CD14-positive monocyte (primary cell): ENCODE results near the gene PHF12. TPM values are rescaled to one million over a fixed set of nuclear protein-coding genes. Genes with fewer than 3 reads are reported as not detected.

Experiments used
- DNase-seq, 3 donors: peaks; one replicate each; pipeline ENCODE4 v3.0.0-alpha.2; 2011 to 2022
- H2AFZ ChIP-seq: 2 replicates; pipeline ENCODE4 v1.6.0; 2012; ENCODE audit warnings: mild to moderate bottlenecking, low read depth, low read length, inconsistent platforms; ENCODE audit not compliant: insufficient read depth, poor library complexity, severe bottlenecking
- H3K27ac ChIP-seq, 2 donors: 1 replicate in 1 of 2; 2 replicates in 1 of 2; pipeline ENCODE4 v1.5.1; 2012 to 2013; ENCODE audit warnings: low read length in 2 of 2, control low read depth in 1 of 2, inconsistent platforms in 1 of 2, low read depth in 1 of 2, mild to moderate bottlenecking in 1 of 2
- H3K27me3 ChIP-seq, 2 donors: one replicate each; pipeline versions ENCODE4 v1.6.0 to v1.6.1; 2011 to 2013; ENCODE audit warnings: low read length in 2 of 2; ENCODE audit not compliant: control insufficient read depth in 2 of 2, insufficient read depth in 2 of 2
- H3K36me3 ChIP-seq, 2 donors: replicated peaks in 1 of 2; 1 replicate in 1 of 2; 2 replicates in 1 of 2; pipeline versions ENCODE4 v1.5.1 to v1.6.1; 2012 to 2013; ENCODE audit warnings: low read length in 2 of 2, control low read depth in 1 of 2, inconsistent platforms in 1 of 2, mild to moderate bottlenecking in 1 of 2; ENCODE audit not compliant: insufficient read depth in 2 of 2, control insufficient read depth in 1 of 2
- H3K4me1 ChIP-seq, 2 donors: 1 replicate in 1 of 2; 2 replicates in 1 of 2; pipeline versions ENCODE4 v1.5.1 to v1.6.1; 2012 to 2013; ENCODE audit warnings: low read length in 2 of 2, control low read depth in 1 of 2, inconsistent platforms in 1 of 2, mild to moderate bottlenecking in 1 of 2, moderate library complexity in 1 of 2; ENCODE audit not compliant: insufficient read depth in 2 of 2, control insufficient read depth in 1 of 2
- H3K4me2 ChIP-seq: replicated peaks from 2 replicates; pipeline ENCODE3; 2012; ENCODE audit warnings: low read length, moderate library complexity, mild to moderate bottlenecking; ENCODE audit not compliant: poor library complexity, severe bottlenecking; ENCODE audit errors: extremely low read depth
- H3K4me3 ChIP-seq, 3 experiments: fragments of 200-600 bp in 1 of 3; sonication (generic) in 1 of 3; replicated peaks in 1 of 3; 1 replicate in 2 of 3; 2 replicates in 1 of 3; pipeline ENCODE4 v1.5.1; 2011 to 2013; ENCODE audit warnings: low read length in 3 of 3, mild to moderate bottlenecking in 3 of 3, control low read depth in 2 of 3, low read depth in 2 of 3, inconsistent platforms in 1 of 3, moderate library complexity in 1 of 3
- H3K79me2 ChIP-seq: 2 replicates; pipeline ENCODE4 v1.6.0; 2012; ENCODE audit warnings: mild to moderate bottlenecking, control low read depth, inconsistent platforms, low read length, moderate library complexity; ENCODE audit not compliant: insufficient read depth
- H3K9ac ChIP-seq: 2 replicates; pipeline ENCODE4 v1.6.0; 2017; ENCODE audit warnings: low read length, mild to moderate bottlenecking; ENCODE audit not compliant: insufficient read depth, poor library complexity, severe bottlenecking
- H3K9me3 ChIP-seq, 2 donors: replicated peaks in 1 of 2; 1 replicate in 1 of 2; 2 replicates in 1 of 2; pipeline versions ENCODE4 v1.5.1 to v1.6.1; 2012 to 2013; ENCODE audit warnings: low read length in 2 of 2, control low read depth in 1 of 2; ENCODE audit not compliant: control insufficient read depth in 1 of 2, insufficient read depth in 1 of 2
- H4K20me1 ChIP-seq: 2 replicates; pipeline ENCODE4 v1.6.0; 2012; ENCODE audit warnings: mild to moderate bottlenecking, low read length, control low read depth, moderate library complexity; ENCODE audit not compliant: insufficient read depth
- H3K27ac Mint-ChIP-seq, 7 donors: one replicate each; pipeline ENCODE4 v1.8.0; 2020; ENCODE audit warnings: mild to moderate bottlenecking in 7 of 7, mixed read lengths in 7 of 7, moderate library complexity in 6 of 7, inconsistent platforms in 2 of 7
- H3K27me3 Mint-ChIP-seq, 3 donors: one replicate each; pipeline ENCODE4 v1.8.0; 2021 to 2022; ENCODE audit warnings: low read depth in 3 of 3, mild to moderate bottlenecking in 3 of 3, mixed read lengths in 3 of 3, moderate library complexity in 3 of 3, inconsistent platforms in 1 of 3
- H3K36me3 Mint-ChIP-seq, 2 donors: one replicate each; pipeline ENCODE4 v1.8.0; 2020; ENCODE audit warnings: mixed read lengths in 2 of 2, inconsistent platforms in 1 of 2, mild to moderate bottlenecking in 1 of 2
- H3K4me1 Mint-ChIP-seq: one replicate; pipeline ENCODE4 v1.8.0; 2020; ENCODE audit warnings: mild to moderate bottlenecking, mixed read lengths
- H3K4me3 Mint-ChIP-seq, 2 donors: one replicate each; pipeline ENCODE4 v1.8.0; 2020; ENCODE audit warnings: mild to moderate bottlenecking in 2 of 2, mixed read lengths in 2 of 2, moderate library complexity in 1 of 2
- H3K9me3 Mint-ChIP-seq, 7 donors: one replicate each; pipeline ENCODE4 v1.8.0; 2020 to 2022; ENCODE audit warnings: mixed read lengths in 7 of 7, mild to moderate bottlenecking in 6 of 7, moderate library complexity in 6 of 7, inconsistent platforms in 2 of 7
- CTCF ChIP-seq: fragments of 200-600 bp; IDR thresholded peaks from one replicate; pipeline ENCODE4 v1.8.0; 2022; ENCODE audit warnings: antibody characterized with exemption, mild to moderate bottlenecking
- WGBS: methylation state at CpG from one replicate; pipeline ENCODE4 v1.1.5; 2013; ENCODE audit warnings: missing lambda C conversion rate; ENCODE audit not compliant: insufficient coverage; 5-methylcytosine and 5-hydroxymethylcytosine counted together
- intact Hi-C, 2 donors: fragments of 100-400 bp; cut with micrococcal nuclease; formaldehyde crosslinking; loops; one replicate each; pipeline versions ENCODE4 v1.15.0 to v1.15.1; 2023
- polyA plus RNA-seq, 3 donors: library from polyadenylated mRNA; depleted of rRNA in 1 of 3; unstranded in 2 of 3; stranded (reverse) in 1 of 3; fragments of 300-500 nt in 2 of 3; fragments of >200 nt in 1 of 3; fragmentation: Illumina TruSeq in 2 of 3; gene quantifications; 1 replicate in 2 of 3; 2 replicates in 1 of 3; pipeline ENCODE4 v1.2.3, GENCODE V29; 2012 to 2021

Gene PHF12
- polyA plus RNA-seq, 3 donors = 1.4 to 62.5 (median 2.5) TPM

DNA sequence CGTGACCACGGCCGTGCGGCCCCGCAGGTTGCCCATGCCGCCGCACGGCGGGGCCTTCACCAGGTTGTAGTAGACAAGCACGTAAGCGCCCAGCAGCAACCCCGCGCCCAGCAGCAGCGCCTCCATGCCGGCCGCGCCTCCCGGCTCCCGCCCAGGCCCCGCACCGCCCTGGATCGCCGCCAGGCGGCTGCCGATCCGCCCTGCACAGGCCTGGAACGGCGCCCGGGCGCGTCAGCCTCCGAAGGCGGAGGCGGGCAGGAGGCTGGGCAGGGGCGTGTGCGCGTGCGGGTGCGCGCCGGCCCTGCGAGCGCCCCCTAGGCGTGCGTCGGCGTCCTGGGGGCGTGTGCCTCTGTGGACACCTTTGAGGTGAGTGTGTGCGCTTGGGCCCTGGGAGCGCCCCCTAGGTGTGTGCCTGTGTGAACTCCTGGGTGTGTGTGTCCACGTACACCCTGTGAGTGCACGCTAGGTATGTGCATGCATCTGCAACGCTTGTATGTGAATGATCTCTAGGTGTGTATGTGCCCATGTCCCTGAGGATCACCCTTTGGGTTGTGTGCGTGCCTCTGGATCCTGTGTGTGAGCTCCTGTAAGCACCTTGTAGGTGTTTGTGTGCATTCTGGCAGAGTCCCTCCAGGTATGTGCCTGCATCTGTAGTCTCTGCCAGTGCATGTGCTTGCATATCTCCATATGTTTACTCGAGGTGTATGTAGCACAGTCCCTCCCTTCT is 48.3 kb downstream of the PHF12 start, which contains the start of gene DHRS13:
Gene DHRS13 (minus strand): TSS at position 261 of the 727 bp plus-strand sequence. CDS start 135 bp downstream, at position 126.
- Histone ChIP-seq H3K4me2 (peak within 1 kb of the TSS; percentile 98), H3K9me3 (no peaks in the 10 kb centered on the region), H4K20me1 (peaks cover 27% of the 10 kb centered on the region), H3K27me3 (no peaks in the 10 kb centered on the region), H3K4me1 (peaks cover 22 to 31% of the 10 kb centered on the region in 2 donors), H2AFZ (peak within 1 kb of the TSS; percentile 97), H3K36me3 (peaks cover 23 to 25% of the 10 kb centered on the region in 2 donors), H3K4me3 (peak within 1 kb of the TSS; percentile 53 to 88 (median 63)), H3K79me2 (peaks cover 21% of the 10 kb centered on the region), H3K27ac (peak within 1 kb of the TSS in 1 of 2 donors; percentile 67), H3K9ac (peak within 1 kb of the TSS; percentile 71)
- Mint-ChIP-seq H3K4me3 (peak within 1 kb of the TSS; percentile 90 to 96), H3K9me3 (peaks cover 0 to 2% (median 0%) of the 10 kb centered on the region in 7 donors), H3K27ac (peak within 1 kb of the TSS; percentile 56 to 79 (median 64)), H3K36me3 (peaks cover 29 to 30% of the 10 kb centered on the region in 2 donors), H3K27me3 (peaks cover 1 to 10% (median 2%) of the 10 kb centered on the region in 3 donors), H3K4me1 (peaks cover 26% of the 10 kb centered on the region)
- intact Hi-C loops = loop anchor here (2.0 to 10.0 kb wide), 3 partner anchors 48 to 212 kb away; partner anchors contain the start of gene PHF12 (in 2 of the 2)
- peak; percentile 88 to 93 (median 89) for DNase-seq
- WGBS = 1% methylated on average over 54 of the region's 55 CpGs
- peak; percentile 99 for TF ChIP-seq CTCF

DNA sequence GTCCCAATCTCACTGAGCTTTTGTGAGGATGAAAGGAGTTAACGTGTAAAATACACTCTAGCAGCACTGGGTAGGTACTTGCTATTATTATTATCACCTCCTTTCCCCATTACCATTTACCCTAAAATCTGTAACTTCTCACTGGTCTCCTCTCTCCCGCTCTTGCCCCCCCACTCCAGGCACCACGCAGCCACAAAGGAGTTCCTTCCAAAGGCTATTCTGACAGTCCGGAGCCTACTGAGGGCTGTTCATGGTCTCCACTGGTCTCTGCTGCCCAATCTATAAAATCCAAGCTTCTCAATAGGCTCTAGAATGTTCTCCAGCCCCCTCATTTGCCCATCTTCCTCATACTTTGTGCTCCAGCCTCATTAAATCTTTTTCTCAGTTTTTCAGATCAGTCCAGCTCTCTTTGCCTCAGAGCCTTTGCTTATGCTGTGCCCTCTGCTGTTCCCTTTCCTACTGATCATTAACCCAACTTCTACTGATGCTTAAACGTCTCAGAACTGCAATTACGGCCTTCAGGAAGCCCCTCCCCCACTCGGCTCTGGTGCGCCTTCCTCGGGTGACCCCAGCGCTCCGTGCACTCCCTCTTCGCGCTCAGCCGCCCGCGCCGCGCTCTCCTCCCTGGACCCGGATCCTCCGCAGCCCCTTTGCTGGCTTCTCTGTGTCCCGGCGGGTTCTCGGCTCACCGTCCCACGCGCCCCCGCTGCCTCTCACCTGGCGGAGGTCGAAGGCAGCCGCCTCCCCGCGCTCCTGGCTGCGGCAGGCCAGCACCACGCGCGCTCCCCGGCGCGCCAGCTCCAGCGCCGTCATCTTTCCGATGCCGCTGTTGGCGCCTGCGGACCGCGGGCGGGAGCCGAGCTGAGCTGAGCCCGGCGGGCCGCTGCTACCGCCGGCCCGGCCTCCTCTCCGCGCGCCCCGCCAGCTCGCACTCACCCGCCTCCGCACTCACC is 49.2 kb downstream of the PHF12 start:
- H3K4me1 Mint-ChIP-seq = peaks cover 29% of the 10 kb centered on the region
- peaks cover 21% of the 10 kb centered on the region for H4K20me1 ChIP-seq
- peaks cover 26 to 36% of the 10 kb centered on the region in 2 donors for H3K4me1 ChIP-seq
- H3K4me2 ChIP-seq = peak overlapping the region; percentile 98
- TF ChIP-seq CTCF = no peak
- H3K9me3 Mint-ChIP-seq = peaks cover 0 to 2% (median 0%) of the 10 kb centered on the region in 7 donors
- peak overlapping the region; percentile 97 for H2AFZ ChIP-seq
- peaks cover 1 to 10% (median 2%) of the 10 kb centered on the region in 3 donors for H3K27me3 Mint-ChIP-seq
- peak overlapping the region; percentile 71 for H3K9ac ChIP-seq
- peaks cover 30% of the 10 kb centered on the region for H3K79me2 ChIP-seq
- no peaks in the 10 kb centered on the region for H3K9me3 ChIP-seq
- peaks cover 21% of the 10 kb centered on the region in 2 donors for H3K36me3 Mint-ChIP-seq
- intact Hi-C loops = loop anchor here (2.0 to 10.0 kb wide), 3 partner anchors 49 to 213 kb away; partner anchors contain the start of gene PHF12 (in 2 of the 2)
- H3K27me3 ChIP-seq = no peaks in the 10 kb centered on the region
- WGBS = 2% methylated on average over 61 of the region's 62 CpGs
- H3K36me3 ChIP-seq = peaks cover 14 to 16% of the 10 kb centered on the region in 2 donors
- H3K27ac Mint-ChIP-seq = peak overlapping the region; percentile 5 to 79 (median 61)
- no peak for DNase-seq
- peak overlapping the region; percentile 53 to 88 (median 63) for H3K4me3 ChIP-seq
- H3K27ac ChIP-seq = peak overlapping the region in 1 of 2 donors; percentile 67
- peak overlapping the region; percentile 90 to 96 for H3K4me3 Mint-ChIP-seq
